MM.1S (cell line): Measurements from ENCODE around the gene SNX6.
"Not testable (repeated sequence)": the region's sequence is repeated elsewhere in the genome, so short reads cannot be mapped to it uniquely, and the experiment has no call there.

Experiments
- DNase-seq: peaks from one replicate; pipeline ENCODE4 v3.0.0-alpha.2; 2015
- H2AFZ ChIP-seq: fragments of 300-600 bp; sonication (generic); 2 replicates; pipeline ENCODE4 v1.6.0; 2016; ENCODE audit warnings: antibody characterized with exemption, low read length
- H3F3A ChIP-seq: fragments of 300-600 bp; sonication (generic); 2 replicates; pipeline ENCODE4 v1.6.1; 2016; ENCODE audit warnings: mild to moderate bottlenecking, antibody characterized with exemption, low read length, moderate library complexity, mixed read lengths; ENCODE audit not compliant: insufficient read depth
- H3K27ac ChIP-seq: fragments of 300-600 bp; sonication (generic); 2 replicates; pipeline ENCODE4 v1.5.1; 2016; ENCODE audit warnings: mild to moderate bottlenecking, low read length
- H3K27me3 ChIP-seq: fragments of 300-600 bp; sonication (generic); replicated peaks from 2 replicates; pipeline ENCODE4 v1.6.0; 2016; ENCODE audit warnings: low read length; ENCODE audit not compliant: insufficient read depth
- H3K36me3 ChIP-seq: fragments of 300-600 bp; sonication (generic); replicated peaks from 2 replicates; pipeline ENCODE4 v1.6.1; 2016; ENCODE audit warnings: mild to moderate bottlenecking, low read length, mixed read lengths; ENCODE audit not compliant: insufficient read depth
- H3K4me1 ChIP-seq: fragments of 300-600 bp; sonication (generic); 2 replicates; pipeline ENCODE4 v1.6.1; 2016; ENCODE audit warnings: low read length, mixed read lengths
- H3K4me2 ChIP-seq: fragments of 300-600 bp; sonication (generic); 2 replicates; pipeline ENCODE4 v1.6.0; 2016; ENCODE audit warnings: low read depth, low read length
- H3K4me3 ChIP-seq: fragments of 300-600 bp; sonication (generic); 2 replicates; pipeline ENCODE4 v1.5.1; 2016; ENCODE audit warnings: low read length, mixed read lengths
- H3K79me2 ChIP-seq: fragments of 300-600 bp; sonication (generic); 2 replicates; pipeline ENCODE4 v1.6.1; 2016; ENCODE audit warnings: mixed run types, low read length, mixed read lengths
- H3K9ac ChIP-seq: fragments of 300-600 bp; sonication (generic); 2 replicates; pipeline ENCODE4 v1.6.1; 2016; ENCODE audit warnings: low read length, mixed read lengths
- H3K9me2 ChIP-seq: fragments of 300-600 bp; sonication (generic); replicated peaks from 2 replicates; pipeline ENCODE4 v1.6.1; 2016; ENCODE audit warnings: mild to moderate bottlenecking, low read length, mixed read lengths; ENCODE audit not compliant: insufficient read depth
- H3K9me3 ChIP-seq: fragments of 300-600 bp; sonication (generic); replicated peaks from 2 replicates; pipeline ENCODE4 v1.6.1; 2016; ENCODE audit warnings: mild to moderate bottlenecking, low read length, mixed read lengths; ENCODE audit not compliant: insufficient read depth
- H4K20me1 ChIP-seq: fragments of 300-600 bp; sonication (generic); 2 replicates; pipeline ENCODE4 v1.6.1; 2016; ENCODE audit warnings: mild to moderate bottlenecking, low read length, moderate library complexity, mixed read lengths; ENCODE audit not compliant: insufficient read depth
- CTCF ChIP-seq: fragments of 300-600 bp; sonication (generic); IDR thresholded peaks from 2 replicates; pipeline ENCODE4 v1.5.1; 2016; ENCODE audit warnings: antibody characterized with exemption, low read length, mixed read lengths
- EZH2 ChIP-seq: fragments of 300-600 bp; sonication (generic); optimal IDR thresholded peaks from 2 replicates; pipeline ENCODE3; 2017; ENCODE audit warnings: low read depth, mild to moderate bottlenecking, antibody characterized with exemption, low read length, mixed read lengths
- EZH2phosphoT487 ChIP-seq: fragments of 300-600 bp; sonication (generic); IDR thresholded peaks from 2 replicates; pipeline ENCODE4 v1.6.1; 2018; ENCODE audit warnings: antibody characterized with exemption, low read length

SNX6 gene

GRCh38 chr14:34522496-34522895, 107.5 kb downstream of the SNX6 start:
- no peak for TF ChIP-seq EZH2phosphoT487
- no peak for TF ChIP-seq CTCF
- TF ChIP-seq EZH2 = no peak
- no peaks in the 10 kb centered on the region for H3K27me3 ChIP-seq
- no peaks in the 10 kb centered on the region for H3K79me2 ChIP-seq
- H4K20me1 ChIP-seq = no peaks in the 10 kb centered on the region
- no peaks in the 10 kb centered on the region for H3K9me3 ChIP-seq
- H3K9ac ChIP-seq = no peak overlapping the region
- H3F3A ChIP-seq = no peaks in the 10 kb centered on the region
- H3K27ac ChIP-seq = no peak overlapping the region
- no peaks in the 10 kb centered on the region for H3K36me3 ChIP-seq
- no peak overlapping the region for H2AFZ ChIP-seq
- H3K4me1 ChIP-seq = no peaks in the 10 kb centered on the region
- H3K4me3 ChIP-seq = no peak overlapping the region
- no peak for DNase-seq
- H3K4me2 ChIP-seq = no peak overlapping the region
- no peaks in the 10 kb centered on the region for H3K9me2 ChIP-seq

- not testable (repeated sequence) for H3K9ac ChIP-seq
Measured at GRCh38 chr14:34521071-34521470, 108.9 kb downstream of the SNX6 start.

GRCh38 chr14:34520304-34520970, 109.5 kb downstream of the SNX6 start:
- not testable (repeated sequence) for H3K27ac ChIP-seq, H2AFZ ChIP-seq, H3K27me3 ChIP-seq, H3K4me1 ChIP-seq, H3K4me2 ChIP-seq, H3K9me2 ChIP-seq, H3F3A ChIP-seq, H4K20me1 ChIP-seq, H3K4me3 ChIP-seq, H3K9me3 ChIP-seq, H3K36me3 ChIP-seq, H3K79me2 ChIP-seq, DNase-seq, H3K9ac ChIP-seq

More at GRCh38 chr14:34521071-34521470, 108.9 kb downstream of the SNX6 start:
- not testable (repeated sequence) for H3F3A ChIP-seq, H3K9me2 ChIP-seq, H3K79me2 ChIP-seq, H4K20me1 ChIP-seq, H3K4me3 ChIP-seq, H3K36me3 ChIP-seq, H3K4me2 ChIP-seq, H2AFZ ChIP-seq, H3K27me3 ChIP-seq, H3K27ac ChIP-seq, DNase-seq, H3K4me1 ChIP-seq, H3K9me3 ChIP-seq
